CD4-positive, alpha-beta T cell treated with Interleukin-1 beta for 1 hour (primary cell): ENCODE data around the gene TIMM10B.

Experiments
- DNase-seq, 2 donors: peaks; one replicate each; pipeline ENCODE4 v3.0.0-alpha.2; 2020 to 2022

Gene TIMM10B

GRCh38 chr11:6473451-6474412, 7.6 kb upstream of the TIMM10B start, which contains the start of gene TRIM3:
TSS of gene TRIM3 (minus strand) at chr11:6473941. CDS start at chr11:6465695, 8,246 bp downstream.
- peak; percentile 78 to 83 for DNase-seq

- DNase-seq = no peak
These were observed 6.9 kb upstream of the TIMM10B start for GRCh38 chr11:6474413-6474792.

GRCh38 chr11:6474806-6475500, 6.3 kb upstream of the TIMM10B start:
- no peak for DNase-seq

GRCh38 chr11:6475936-6476335, 5.4 kb upstream of the TIMM10B start:
- no peak for DNase-seq

- no peak for DNase-seq
These were observed 4.7 kb upstream of the TIMM10B start for GRCh38 chr11:6476571-6476970.

- no peak for DNase-seq
These were observed 894 bp upstream of the TIMM10B start for GRCh38 chr11:6480299-6480914.

GRCh38 chr11:6481924-6482275, 599 bp downstream of the TIMM10B start:
- no peak for DNase-seq

GRCh38 chr11:6482441-6482840, 1.1 kb downstream of the TIMM10B start:
- no peak for DNase-seq

- DNase-seq = no peak
These were observed 1.7 kb downstream of the TIMM10B start for GRCh38 chr11:6483015-6483414.

GRCh38 chr11:6485661-6486060, 4.4 kb downstream of the TIMM10B start:
- no peak for DNase-seq

GRCh38 chr11:6486256-6486655, 5.0 kb downstream of the TIMM10B start:
- DNase-seq = no peak

GRCh38 chr11:6486938-6487337, 5.6 kb downstream of the TIMM10B start:
- no peak for DNase-seq

GRCh38 chr11:6488342-6488741, 7.0 kb downstream of the TIMM10B start:
- DNase-seq = no peak

GRCh38 chr11:6488821-6489220, 7.5 kb downstream of the TIMM10B start:
- DNase-seq = no peak

GRCh38 chr11:6489306-6489705, 8.0 kb downstream of the TIMM10B start:
- no peak for DNase-seq

- no peak for DNase-seq
These were observed 16.0 kb downstream of the TIMM10B start, which contains the start of gene DNHD1 for GRCh38 chr11:6497069-6497839. TSS of gene DNHD1 (plus strand) at chr11:6497280. CDS start at chr11:6498216, 936 bp downstream.

- no peak for DNase-seq
These were observed 16.8 kb downstream of the TIMM10B start for GRCh38 chr11:6498121-6498520.

- DNase-seq = no peak
These were observed 17.2 kb downstream of the TIMM10B start for GRCh38 chr11:6498544-6498943.

- DNase-seq = no peak
These were observed 21.1 kb downstream of the TIMM10B start for GRCh38 chr11:6502382-6502781.

- no peak for DNase-seq
These were observed 22.9 kb downstream of the TIMM10B start for GRCh38 chr11:6504166-6504565.

- peak in 1 of 2 donors; percentile 47 for DNase-seq
These were observed 24.4 kb downstream of the TIMM10B start for GRCh38 chr11:6505577-6506240.

GRCh38 chr11:6516865-6517264, 35.6 kb downstream of the TIMM10B start:
- no peak for DNase-seq
